Stomach (tissue), 4 donors: Measurements from ENCODE around the gene C9orf152.

Experiments
- CTCF ChIP-seq, 7 experiments: fragments of 450-650 bp in 4 of 7; fragments of 200-600 bp in 3 of 7; sonication (generic) in 3 of 7; IDR thresholded peaks; one replicate each; pipeline ENCODE4 v1.5.1; 2016 to 2019; ENCODE audit warnings: antibody characterized with exemption in 7 of 7, control low read depth in 2 of 7, mild to moderate bottlenecking in 1 of 7
- EP300 ChIP-seq: sonication (generic); formaldehyde crosslinking; IDR thresholded peaks from one replicate; pipeline ENCODE4 v1.6.1; 2017; ENCODE audit warnings: antibody characterized with exemption
- POLR2A ChIP-seq, 4 donors: fragments of 450-650 bp; IDR thresholded peaks; one replicate each; pipeline ENCODE4 v1.6.1; 2016; ENCODE audit warnings: antibody characterized with exemption in 4 of 4, control low read depth in 2 of 4, mild to moderate bottlenecking in 1 of 4, moderate library complexity in 1 of 4

GRCh38 chr9:110256380-110257096, 48.6 kb upstream of the C9orf152 start, which contains the start of gene TXN:
- TF ChIP-seq CTCF (IDR thresholded peaks at IDR 0.05): no peak
- TF ChIP-seq EP300: peak; percentile 79
- peak in 2 of 4 donors; percentile 36 to 37 for TF ChIP-seq POLR2A (IDR thresholded peaks at IDR 0.05)
